GM12872 (cell line): ENCODE measurements around the gene LAPTM4A.

Experiments
- CTCF ChIP-seq: IDR thresholded peaks from 3 replicates; pipeline ENCODE4 v1.5.1; 2011; ENCODE audit warnings: low read depth, mild to moderate bottlenecking, low read length, moderate library complexity; ENCODE audit not compliant: insufficient read depth

The LAPTM4A gene

DNA sequence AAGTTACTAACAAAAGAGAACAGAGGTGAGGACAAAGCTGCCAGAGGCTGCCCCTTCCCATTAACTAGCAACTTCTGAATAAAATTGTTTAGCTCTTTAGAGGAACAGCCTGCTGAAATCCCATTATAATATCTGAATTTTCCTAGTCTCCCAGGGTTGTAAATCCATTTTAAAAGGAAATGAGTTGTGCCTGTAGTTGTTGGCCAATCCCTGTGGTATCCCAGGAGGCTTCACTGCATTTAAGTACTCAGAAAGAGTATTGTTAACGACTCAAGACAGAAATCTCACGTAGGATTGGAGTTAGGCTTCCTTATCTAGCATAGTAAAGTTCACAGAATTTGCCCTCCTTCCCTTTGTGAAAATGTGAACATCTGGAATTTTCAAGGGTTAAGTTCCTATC is 8.9 kb downstream of the LAPTM4A start:
- no peak for TF ChIP-seq CTCF

- no peak for TF ChIP-seq CTCF
These were observed 10.8 kb downstream of the LAPTM4A start for GRCh38 chr2:20040489-20041172.

- TF ChIP-seq CTCF = no peak
These were observed 13.8 kb downstream of the LAPTM4A start for GRCh38 chr2:20037660-20038059.

DNA sequence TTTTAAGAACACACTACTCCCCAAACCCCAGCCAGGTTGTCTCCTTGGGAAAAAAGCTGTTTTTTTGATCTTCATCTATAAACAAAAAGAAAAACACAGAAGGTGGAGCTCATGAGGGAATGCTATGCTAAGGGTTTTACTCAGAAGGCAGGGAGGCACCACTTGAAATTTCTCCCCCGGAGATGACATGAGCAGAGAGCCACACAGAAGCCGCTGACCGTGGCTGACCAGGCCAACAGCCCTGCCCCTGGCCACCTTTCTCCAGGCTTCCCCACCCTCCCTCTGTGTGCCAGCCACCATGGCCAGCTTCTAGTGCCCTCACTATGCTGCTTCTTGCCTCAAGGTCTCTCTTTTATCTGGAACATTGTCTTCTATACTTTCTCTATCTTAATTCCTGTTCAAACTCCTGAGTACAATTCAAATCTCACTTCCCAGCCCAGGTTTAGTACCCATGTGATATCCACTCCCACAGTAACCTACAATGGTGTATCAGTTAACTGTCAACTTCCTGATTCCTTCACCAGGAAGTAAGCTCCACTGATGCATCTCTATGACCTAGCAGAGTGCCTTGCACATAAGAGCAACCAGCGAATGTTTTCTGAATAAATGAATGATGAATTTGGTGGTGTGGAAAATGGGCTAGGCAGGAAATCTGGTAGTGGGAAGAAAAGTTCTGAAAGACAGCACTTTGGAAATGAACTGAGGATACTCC is 15.3 kb downstream of the LAPTM4A start:
- no peak for TF ChIP-seq CTCF

GRCh38 chr2:20034821-20035220 is 16.6 kb downstream of the LAPTM4A start:
- TF ChIP-seq CTCF = no peak

DNA sequence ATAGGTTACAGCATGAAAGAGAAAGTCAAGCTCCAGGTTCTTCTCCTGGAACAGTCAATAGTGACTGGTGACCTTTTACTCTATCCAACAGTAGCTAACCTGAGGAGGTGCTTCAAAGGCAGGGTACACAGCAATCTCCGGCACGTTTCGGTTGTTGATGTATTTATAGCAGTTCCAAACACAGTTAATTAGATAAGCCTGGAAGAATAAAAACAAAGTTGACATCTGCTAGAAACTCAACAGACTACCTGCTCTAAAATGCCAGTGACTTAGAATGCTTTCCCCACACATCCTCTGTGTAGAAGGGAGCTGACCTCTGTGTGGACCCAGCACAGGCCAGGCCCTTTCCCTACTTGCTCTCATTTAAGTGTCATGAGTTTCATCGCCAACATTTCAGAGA is 17.2 kb downstream of the LAPTM4A start:
- TF ChIP-seq CTCF = no peak

- no peak for TF ChIP-seq CTCF
These were observed 18.1 kb downstream of the LAPTM4A start for GRCh38 chr2:20033322-20033721.
